ENCODE data around the gene CDC45.

Gene CDC45

DNA sequence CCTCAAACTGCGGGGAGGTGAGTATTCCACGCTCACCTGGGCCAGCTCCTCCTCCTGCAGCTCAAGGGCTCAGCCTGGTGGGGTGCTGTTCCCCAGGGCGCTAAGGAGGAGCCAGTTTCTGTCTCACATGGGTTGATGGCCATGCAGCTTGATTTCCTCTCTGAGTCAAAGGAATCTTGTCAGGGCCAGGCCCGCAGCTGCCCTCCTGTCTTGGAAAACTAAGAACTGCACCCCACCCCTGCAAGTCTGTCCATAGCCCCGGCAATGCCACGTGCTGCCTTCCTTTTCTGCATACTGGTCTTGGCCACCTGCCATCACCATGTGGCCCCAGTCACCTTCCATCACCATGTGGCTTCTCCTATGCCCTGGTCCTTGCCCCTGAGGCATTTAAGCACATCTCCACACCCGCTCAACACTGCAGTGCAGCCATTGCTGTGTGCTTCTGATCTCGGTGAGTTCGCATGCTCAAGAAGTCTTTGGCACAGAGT lies 79.6 kb downstream of the CDC45 start:
- Histone ChIP-seq H2BK12ac (ENCODE audit: low read length in 2 of 2) (no peak overlapping the region), H3K27me3 (ENCODE audit: control insufficient read depth in 1 of 2, insufficient read depth in 1 of 2, low read length in 2 of 2) (peaks cover 3 to 23% of the 10 kb centered on the region in 2 experiments), H4K8ac (ENCODE audit: low read length) (no peak overlapping the region), H4K91ac (ENCODE audit: low read length) (no peak overlapping the region), H3K9me3 (ENCODE audit: control insufficient read depth, low read length) (no peaks in the 10 kb centered on the region), H2AK5ac (ENCODE audit: low read length, severe bottlenecking) (no peak overlapping the region), H3K14ac (ENCODE audit: low read length in 2 of 2) (peak overlapping the region in 1 of 2 experiments; percentile 31), H3K23ac (ENCODE audit: low read length in 2 of 2) (no peak overlapping the region), H3K4me3 (ENCODE audit: insufficient read depth in 1 of 2, low read depth in 1 of 2, low read length in 2 of 2) (no peak overlapping the region), H3K27ac (ENCODE audit: low read length, poor library complexity, severe bottlenecking) (no peak overlapping the region), H2BK15ac (ENCODE audit: low read depth, poor library complexity, severe bottlenecking) (no peak overlapping the region), H3K36me3 (ENCODE audit: control insufficient read depth in 1 of 2, insufficient read depth in 2 of 2, low read depth in 1 of 2, low read length in 2 of 2) (no peaks in the 10 kb centered on the region), H3K18ac (ENCODE audit: low read depth in 1 of 2, low read length in 2 of 2) (no peak overlapping the region), H2BK120ac (ENCODE audit: low read depth, low read length) (no peak overlapping the region), H2AFZ (ENCODE audit: low read depth, low read length) (no peak overlapping the region), H2BK5ac (ENCODE audit: low read depth, low read length, poor library complexity, severe bottlenecking) (no peak overlapping the region), H3K4me2 (ENCODE audit: low read length, poor library complexity, severe bottlenecking) (no peak overlapping the region), H3K4me1 (ENCODE audit: control insufficient read depth, insufficient read depth, low read depth, low read length) (peaks cover 3% of the 10 kb centered on the region), H3K4ac (ENCODE audit: low read depth in 1 of 2, low read length in 2 of 2) (no peak overlapping the region), H3K9ac (ENCODE audit: low read length) (no peak overlapping the region), H3K79me1 (replicated peaks; ENCODE audit: low read length, poor library complexity, severe bottlenecking) (no peaks in the 10 kb centered on the region)
- 77% methylated on average over 9 of the region's 9 CpGs for WGBS
- DNase-seq, result no peak

DNA sequence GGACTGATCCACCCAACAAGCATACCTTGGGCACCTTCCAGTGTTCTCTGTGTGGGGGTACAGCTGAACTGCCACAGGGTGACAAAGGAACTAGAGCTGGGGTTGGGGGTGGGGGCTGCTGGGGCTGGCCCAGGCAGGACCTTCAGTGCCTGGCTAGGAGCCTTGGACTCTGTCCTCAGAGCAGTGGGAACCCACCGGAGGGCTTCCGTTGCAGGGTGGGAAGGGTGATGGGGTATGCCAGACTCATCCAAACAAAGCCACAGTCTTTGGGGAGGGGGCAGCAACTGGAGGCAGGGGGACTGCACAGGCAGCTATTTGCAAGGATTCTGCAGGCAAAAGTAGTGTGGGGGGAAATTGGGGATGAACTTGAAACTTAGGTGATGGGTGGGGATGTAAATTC lies 80.2 kb downstream of the CDC45 start:
- peaks cover 3% of the 10 kb centered on the region for H3K4me1 ChIP-seq (ENCODE audit: control insufficient read depth, insufficient read depth, low read depth, low read length)
- H3K4ac ChIP-seq (ENCODE audit: low read depth in 1 of 2, low read length in 2 of 2), result no peak overlapping the region
- no peaks in the 10 kb centered on the region for H3K79me1 ChIP-seq (replicated peaks; ENCODE audit: low read length, poor library complexity, severe bottlenecking)
- H3K4me3 ChIP-seq (ENCODE audit: insufficient read depth in 1 of 2, low read depth in 1 of 2, low read length in 2 of 2), result no peak overlapping the region
- no peak overlapping the region for H3K18ac ChIP-seq (ENCODE audit: low read depth in 1 of 2, low read length in 2 of 2)
- no peak overlapping the region for H3K23ac ChIP-seq (ENCODE audit: low read length in 2 of 2)
- DNase-seq, result no peak
- no peak overlapping the region for H2AK5ac ChIP-seq (ENCODE audit: low read length, severe bottlenecking)
- no peak overlapping the region for H2BK120ac ChIP-seq (ENCODE audit: low read depth, low read length)
- H2BK15ac ChIP-seq (ENCODE audit: low read depth, poor library complexity, severe bottlenecking), result no peak overlapping the region
- no peak overlapping the region for H3K4me2 ChIP-seq (ENCODE audit: low read length, poor library complexity, severe bottlenecking)
- H3K9me3 ChIP-seq (ENCODE audit: control insufficient read depth, low read length), result no peaks in the 10 kb centered on the region
- H3K9ac ChIP-seq (ENCODE audit: low read length), result no peak overlapping the region
- H3K27me3 ChIP-seq (ENCODE audit: control insufficient read depth in 1 of 2, insufficient read depth in 1 of 2, low read length in 2 of 2), result peaks cover 3 to 28% of the 10 kb centered on the region in 2 experiments
- no peaks in the 10 kb centered on the region for H3K36me3 ChIP-seq (ENCODE audit: control insufficient read depth in 1 of 2, insufficient read depth in 2 of 2, low read depth in 1 of 2, low read length in 2 of 2)
- H4K8ac ChIP-seq (ENCODE audit: low read length), result no peak overlapping the region
- no peak overlapping the region for H3K27ac ChIP-seq (ENCODE audit: low read length, poor library complexity, severe bottlenecking)
- no peak overlapping the region for H2AFZ ChIP-seq (ENCODE audit: low read depth, low read length)
- no peak overlapping the region for H4K91ac ChIP-seq (ENCODE audit: low read length)
- no peak overlapping the region for H2BK5ac ChIP-seq (ENCODE audit: low read depth, low read length, poor library complexity, severe bottlenecking)
- H2BK12ac ChIP-seq (ENCODE audit: low read length in 2 of 2), result no peak overlapping the region
- H3K14ac ChIP-seq (ENCODE audit: low read length in 2 of 2), result no peak overlapping the region
- WGBS, result 100% methylated on average over 2 of the region's 2 CpGs

GRCh38 chr22:19565382-19566278 lies 85.9 kb downstream of the CDC45 start:
- Histone ChIP-seq H2AK5ac (ENCODE audit: low read length, severe bottlenecking) (no peak overlapping the region), H3K9ac (ENCODE audit: low read length) (no peak overlapping the region), H3K36me3 (ENCODE audit: control insufficient read depth in 1 of 2, insufficient read depth in 2 of 2, low read depth in 1 of 2, low read length in 2 of 2) (no peaks in the 10 kb centered on the region), H3K18ac (ENCODE audit: low read depth in 1 of 2, low read length in 2 of 2) (no peak overlapping the region), H2BK120ac (ENCODE audit: low read depth, low read length) (no peak overlapping the region), H3K4me2 (ENCODE audit: low read length, poor library complexity, severe bottlenecking) (no peak overlapping the region), H3K79me1 (replicated peaks; ENCODE audit: low read length, poor library complexity, severe bottlenecking) (no peaks in the 10 kb centered on the region), H3K14ac (ENCODE audit: low read length in 2 of 2) (no peak overlapping the region), H3K4me1 (ENCODE audit: control insufficient read depth, insufficient read depth, low read depth, low read length) (peaks cover 3% of the 10 kb centered on the region), H3K27me3 (ENCODE audit: control insufficient read depth in 1 of 2, insufficient read depth in 1 of 2, low read length in 2 of 2) (peaks cover 7 to 24% of the 10 kb centered on the region in 2 experiments), H3K23ac (ENCODE audit: low read length in 2 of 2) (no peak overlapping the region), H2BK15ac (ENCODE audit: low read depth, poor library complexity, severe bottlenecking) (no peak overlapping the region), H2AFZ (ENCODE audit: low read depth, low read length) (no peak overlapping the region), H3K4ac (ENCODE audit: low read depth in 1 of 2, low read length in 2 of 2) (no peak overlapping the region), H4K91ac (ENCODE audit: low read length) (no peak overlapping the region), H2BK5ac (ENCODE audit: low read depth, low read length, poor library complexity, severe bottlenecking) (no peak overlapping the region), H3K4me3 (ENCODE audit: insufficient read depth in 1 of 2, low read depth in 1 of 2, low read length in 2 of 2) (no peak overlapping the region), H3K9me3 (ENCODE audit: control insufficient read depth, low read length) (no peaks in the 10 kb centered on the region), H3K27ac (ENCODE audit: low read length, poor library complexity, severe bottlenecking) (no peak overlapping the region), H2BK12ac (ENCODE audit: low read length in 2 of 2) (no peak overlapping the region), H4K8ac (ENCODE audit: low read length) (no peak overlapping the region)
- WGBS, result 70% methylated on average over 9 of the region's 11 CpGs
- DNase-seq, result no peak

DNA sequence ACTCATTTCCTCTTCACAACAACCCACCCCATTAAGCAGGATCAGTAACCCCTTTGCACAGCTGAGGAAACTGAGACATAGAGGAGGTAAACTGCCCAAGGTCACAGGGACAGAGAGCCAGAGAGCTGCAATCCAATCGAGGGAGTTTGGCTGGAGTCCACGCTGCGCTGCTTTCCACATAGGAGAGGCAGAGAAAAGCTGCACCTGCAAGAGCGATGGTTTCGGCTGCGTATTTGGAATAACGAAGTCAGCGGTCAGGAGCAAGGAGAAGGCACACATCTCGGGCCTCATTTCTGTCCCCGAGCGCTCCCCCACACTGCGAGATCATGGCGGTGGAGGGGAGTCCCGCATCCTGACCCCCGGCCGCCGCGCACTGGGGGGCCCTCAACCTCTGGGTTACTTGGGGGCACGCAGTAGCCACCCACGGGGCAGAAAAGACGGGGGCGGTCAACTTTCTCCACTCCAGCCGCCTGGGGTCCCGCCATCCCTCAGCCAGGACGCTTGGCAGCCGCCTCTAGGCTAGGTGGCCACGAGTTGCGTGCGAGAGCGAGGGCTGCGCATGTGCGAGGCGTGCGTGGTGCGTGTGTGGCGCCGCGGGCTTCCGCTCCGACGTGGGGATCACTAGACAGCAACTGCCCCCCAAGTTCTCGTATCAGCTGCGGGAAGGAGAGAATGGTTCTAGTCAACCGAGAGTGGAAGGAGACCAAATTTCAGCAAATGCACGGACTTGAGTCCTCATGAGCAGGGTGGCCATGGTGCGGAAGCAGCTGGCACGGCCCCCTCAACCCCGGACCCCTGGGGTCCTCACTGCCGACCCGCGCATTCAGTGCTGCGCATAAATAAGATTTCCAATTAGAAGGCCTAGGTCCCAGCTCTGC lies 86.8 kb downstream of the CDC45 start:
- Histone ChIP-seq H3K79me1 (replicated peaks; ENCODE audit: low read length, poor library complexity, severe bottlenecking) (no peaks in the 10 kb centered on the region), H3K18ac (ENCODE audit: low read depth in 1 of 2, low read length in 2 of 2) (no peak overlapping the region), H3K27ac (ENCODE audit: low read length, poor library complexity, severe bottlenecking) (no peak overlapping the region), H3K4me1 (ENCODE audit: control insufficient read depth, insufficient read depth, low read depth, low read length) (peaks cover 3% of the 10 kb centered on the region), H3K9ac (ENCODE audit: low read length) (no peak overlapping the region), H2AFZ (ENCODE audit: low read depth, low read length) (no peak overlapping the region), H3K27me3 (ENCODE audit: control insufficient read depth in 1 of 2, insufficient read depth in 1 of 2, low read length in 2 of 2) (peaks cover 12 to 24% of the 10 kb centered on the region in 2 experiments), H3K4ac (ENCODE audit: low read depth in 1 of 2, low read length in 2 of 2) (no peak overlapping the region), H2BK15ac (ENCODE audit: low read depth, poor library complexity, severe bottlenecking) (no peak overlapping the region), H2BK5ac (ENCODE audit: low read depth, low read length, poor library complexity, severe bottlenecking) (no peak overlapping the region), H2AK5ac (ENCODE audit: low read length, severe bottlenecking) (no peak overlapping the region), H3K4me3 (ENCODE audit: insufficient read depth in 1 of 2, low read depth in 1 of 2, low read length in 2 of 2) (no peak overlapping the region), H3K4me2 (ENCODE audit: low read length, poor library complexity, severe bottlenecking) (no peak overlapping the region), H3K36me3 (ENCODE audit: control insufficient read depth in 1 of 2, insufficient read depth in 2 of 2, low read depth in 1 of 2, low read length in 2 of 2) (no peaks in the 10 kb centered on the region), H3K14ac (ENCODE audit: low read length in 2 of 2) (no peak overlapping the region), H2BK12ac (ENCODE audit: low read length in 2 of 2) (no peak overlapping the region), H4K8ac (ENCODE audit: low read length) (no peak overlapping the region), H2BK120ac (ENCODE audit: low read depth, low read length) (no peak overlapping the region), H4K91ac (ENCODE audit: low read length) (no peak overlapping the region), H3K23ac (ENCODE audit: low read length in 2 of 2) (no peak overlapping the region), H3K9me3 (ENCODE audit: control insufficient read depth, low read length) (no peaks in the 10 kb centered on the region)
- 93% methylated on average over 52 of the region's 52 CpGs for WGBS
- no peak for DNase-seq
